ENCODE results near the gene GM2A.
"Not testable (repeated sequence)": the region's sequence is repeated elsewhere in the genome, so short reads cannot be mapped to it uniquely, and the experiment has no call there.

GM2A gene

DNA sequence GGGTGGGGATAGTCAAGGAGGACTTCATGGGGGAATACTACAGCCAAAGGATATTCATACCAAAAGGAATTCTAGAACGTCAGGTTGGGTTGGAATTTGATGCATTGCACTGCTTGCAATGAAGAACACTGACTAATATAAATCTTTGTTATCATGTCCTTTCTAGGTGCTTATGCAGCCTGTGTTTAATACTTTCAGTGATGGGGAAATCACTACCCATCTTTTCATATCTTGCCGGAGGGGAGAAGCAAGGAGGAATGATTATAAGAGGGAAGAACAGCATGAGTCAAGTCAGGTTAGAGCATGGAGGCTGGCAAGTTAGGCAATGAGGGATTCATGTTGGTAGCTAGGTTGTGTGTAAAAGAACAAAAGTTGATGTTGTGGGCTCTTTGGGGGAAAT, 24.0 kb upstream of the GM2A start:
- DNase-seq: no peak

DNA sequence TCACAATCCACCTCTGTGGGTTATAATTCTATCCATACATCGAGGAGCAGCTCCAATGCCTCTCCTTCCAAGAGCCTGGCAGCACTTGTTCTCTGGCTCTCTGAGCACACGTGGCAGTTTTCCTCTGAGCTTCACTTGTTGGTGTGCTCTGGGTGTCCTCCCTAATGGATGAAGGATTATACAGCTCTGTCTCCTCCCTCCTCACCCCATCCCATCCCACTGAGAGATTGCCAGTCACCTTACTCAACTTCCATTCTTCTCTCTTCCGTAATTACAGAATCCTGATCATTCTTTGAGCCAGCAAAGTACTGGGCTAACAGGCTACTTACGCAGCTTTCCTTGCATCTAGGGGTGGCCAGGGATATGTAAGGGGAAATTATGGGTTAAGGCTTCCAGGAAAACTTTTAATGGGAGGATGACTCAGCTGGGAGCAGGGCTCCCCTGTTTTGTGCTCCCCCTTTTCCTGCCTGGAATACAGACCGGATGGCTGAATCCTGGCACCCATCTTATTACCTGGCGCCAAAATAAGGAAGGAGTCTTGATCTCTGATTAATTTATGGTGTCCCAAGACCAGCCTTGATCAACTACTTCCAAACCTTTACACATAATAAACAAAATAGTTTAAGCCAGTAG, 22.8 kb upstream of the GM2A start:
- no peak for DNase-seq

DNA sequence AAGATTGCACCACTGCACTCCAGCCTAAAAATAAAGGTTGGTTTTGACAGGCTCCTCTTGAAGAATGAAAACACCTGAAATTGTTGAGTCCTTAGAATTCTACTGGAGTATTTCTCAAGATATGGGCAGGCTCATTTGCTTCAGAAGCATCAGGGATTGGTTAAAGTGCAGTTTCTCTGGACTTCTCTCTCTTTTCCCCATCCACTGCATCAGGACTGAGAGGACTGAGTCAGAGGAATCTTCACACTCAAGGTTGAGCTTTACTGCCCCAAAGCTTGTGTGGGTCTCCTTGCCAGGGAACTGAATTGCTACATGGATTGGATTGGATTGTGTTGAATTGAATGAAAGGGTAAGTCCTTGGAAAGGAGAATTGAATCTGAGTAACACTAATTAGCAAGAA, 21.6 kb upstream of the GM2A start:
- no peak for DNase-seq

DNA sequence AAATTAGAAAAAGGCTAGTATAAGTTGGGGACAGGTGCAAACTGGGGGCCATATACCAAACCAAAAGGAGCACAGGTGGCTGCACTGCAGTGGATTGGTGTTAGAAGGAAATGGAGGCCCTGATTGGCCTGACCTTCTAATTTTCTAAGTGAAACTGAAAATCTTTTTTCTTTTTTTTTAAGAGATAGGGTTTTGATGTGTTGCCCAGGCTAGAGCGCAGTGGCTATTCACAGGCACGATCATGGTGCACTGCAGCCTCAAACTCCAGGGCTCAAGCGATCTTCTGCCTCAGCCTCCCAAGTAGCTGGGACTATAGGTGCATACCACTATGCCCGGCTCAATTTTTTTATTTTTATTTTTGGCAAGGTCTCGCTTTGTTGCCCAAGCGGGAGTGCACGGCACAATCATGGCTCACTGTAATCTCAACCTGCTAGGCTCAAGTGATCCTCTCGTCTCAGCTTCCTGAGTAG, 19.3 kb upstream of the GM2A start:
- DNase-seq: no peak

DNA sequence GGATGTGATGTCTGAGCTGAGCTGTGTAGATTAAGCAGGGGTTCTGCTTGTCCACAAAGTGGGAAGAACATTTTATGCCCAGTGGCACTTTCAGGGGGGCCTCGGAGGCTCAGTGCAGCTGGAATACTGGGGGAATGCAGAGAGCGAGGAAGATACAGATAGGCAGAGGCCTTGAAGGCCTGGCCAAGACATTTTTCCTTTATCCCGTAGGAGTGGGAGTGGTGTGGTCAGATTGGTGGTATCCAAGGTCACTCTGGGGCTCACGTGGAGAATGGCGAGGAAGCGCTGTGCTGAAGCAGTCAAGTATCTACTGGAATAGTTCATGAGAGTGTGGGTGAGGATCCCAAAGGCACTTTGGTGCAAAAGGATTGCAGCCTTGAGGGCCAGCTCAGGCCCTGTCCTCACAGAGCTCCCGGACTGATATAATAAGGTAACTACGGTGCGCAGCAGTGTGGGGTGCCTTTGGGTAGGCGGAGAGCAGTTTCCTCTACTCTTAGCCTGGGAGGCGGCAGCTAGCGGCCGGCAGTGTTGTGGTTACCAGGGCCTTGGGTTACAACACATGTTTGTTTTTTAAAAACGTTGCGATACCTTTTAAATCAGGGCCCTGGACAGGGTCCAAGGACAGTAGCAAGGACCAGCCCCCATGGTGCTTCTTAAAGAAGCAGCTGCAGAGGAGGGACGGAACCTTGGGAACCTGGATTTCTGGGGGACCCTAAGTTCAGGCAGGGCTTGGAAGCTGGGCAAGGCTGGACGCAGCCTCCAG, 18.3 kb upstream of the GM2A start:
- no peak for DNase-seq

DNA sequence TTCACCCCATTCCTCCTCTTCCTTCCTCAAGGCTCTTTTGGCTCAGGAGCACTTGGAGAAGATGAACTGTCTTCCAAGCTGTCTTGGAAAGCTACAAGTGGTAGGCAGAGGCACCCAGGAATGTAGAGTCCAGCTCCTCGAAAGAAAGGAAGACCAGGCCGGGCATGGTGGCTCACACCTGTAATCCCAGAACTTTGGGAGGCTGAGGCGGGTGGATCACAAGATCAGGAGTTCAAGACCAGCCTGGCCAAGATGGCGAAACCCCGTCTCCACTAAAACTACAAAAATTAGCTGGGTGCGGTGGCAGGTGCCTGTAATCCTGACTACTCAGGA, 17.8 kb upstream of the GM2A start:
- DNase-seq: not testable (repeated sequence)

DNA sequence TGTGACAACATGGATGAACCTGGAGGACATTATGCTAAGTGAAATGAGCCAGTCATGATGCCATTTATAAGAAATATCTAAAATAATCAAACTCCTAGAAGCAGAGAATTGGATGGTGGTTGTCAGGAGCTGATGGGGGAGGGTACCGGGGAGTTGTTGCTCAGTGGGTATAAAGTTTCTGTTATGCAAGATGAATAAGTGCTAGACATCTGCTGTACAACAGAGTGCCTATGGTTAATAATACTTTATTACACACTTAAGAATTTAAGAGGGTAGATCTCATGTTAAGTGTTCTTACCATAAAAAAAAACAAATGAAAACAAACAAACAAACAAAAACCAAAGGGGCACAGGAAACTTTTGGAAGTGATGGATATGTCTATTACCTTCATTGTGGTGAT, 16.1 kb upstream of the GM2A start:
- no peak for DNase-seq

DNA sequence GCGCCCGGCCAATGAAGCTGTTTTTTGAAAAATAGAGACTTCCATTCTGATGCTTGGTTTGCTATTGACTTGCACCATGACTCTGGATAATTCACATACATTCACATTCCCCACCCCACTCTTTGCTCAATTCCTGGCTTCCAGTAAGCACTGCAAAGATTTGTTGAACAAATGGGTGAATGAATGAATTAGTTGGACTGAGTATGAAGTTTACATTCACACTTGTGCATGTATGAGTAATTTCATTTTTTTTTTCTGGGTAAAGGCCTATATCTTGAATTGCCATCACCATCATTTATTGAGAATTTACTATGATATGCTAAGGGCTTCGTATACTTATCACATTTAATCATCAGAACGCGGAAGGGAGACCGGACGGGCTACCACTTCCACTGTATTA, 15.3 kb upstream of the GM2A start:
- no peak for DNase-seq

DNA sequence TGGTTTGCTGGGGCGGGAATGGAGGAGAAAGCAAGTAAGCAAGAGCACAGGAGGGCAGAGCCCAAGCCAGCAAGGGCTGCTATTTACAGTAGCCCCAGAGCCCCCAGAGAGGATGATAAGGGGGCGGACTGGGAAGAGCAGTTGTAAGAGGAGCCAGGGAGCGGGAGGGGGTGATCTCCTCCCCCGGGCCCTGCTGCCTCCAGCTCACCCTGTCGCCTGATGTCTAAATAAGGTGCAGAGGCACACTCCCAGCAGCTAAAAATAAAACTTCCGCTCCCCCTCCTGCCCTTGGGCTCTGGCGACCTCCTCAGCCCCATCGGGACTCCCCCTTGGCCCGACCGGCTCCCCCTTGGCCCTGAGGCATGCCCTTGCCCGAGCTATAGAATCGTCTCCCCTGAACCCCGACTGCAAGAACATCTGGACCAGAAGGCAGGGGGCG, 14.7 kb upstream of the GM2A start:
- no peak for DNase-seq

DNA sequence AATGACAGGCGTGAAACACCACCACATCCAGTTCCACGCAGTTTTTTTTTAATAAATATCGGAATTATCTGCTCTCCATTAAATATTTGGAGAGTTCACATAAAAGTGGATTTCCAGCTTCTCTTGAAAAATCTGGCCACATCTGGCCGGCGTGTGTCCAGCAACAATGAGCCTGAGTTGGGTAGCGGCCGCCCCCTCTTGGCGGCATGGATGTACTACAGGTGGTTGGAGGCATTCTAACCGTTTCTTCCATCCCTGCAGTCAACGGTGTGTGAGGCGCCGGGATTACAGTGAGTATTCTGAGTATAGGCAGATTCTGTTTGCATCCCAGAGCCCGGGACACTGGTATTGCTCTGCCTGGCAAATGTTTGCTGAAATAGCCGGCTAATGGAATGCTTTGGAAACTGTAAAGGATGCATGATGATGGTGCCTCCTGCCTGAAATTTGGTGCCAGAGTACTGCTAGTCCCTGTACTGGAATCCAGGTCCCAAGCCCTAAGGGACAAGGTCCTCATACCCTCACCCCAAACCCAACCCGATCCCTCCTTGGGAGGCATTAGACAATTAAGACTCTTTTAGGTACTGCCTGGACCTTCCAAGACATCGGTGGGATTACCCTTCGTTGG, 13.6 kb upstream of the GM2A start:
- DNase-seq: no peak

DNA sequence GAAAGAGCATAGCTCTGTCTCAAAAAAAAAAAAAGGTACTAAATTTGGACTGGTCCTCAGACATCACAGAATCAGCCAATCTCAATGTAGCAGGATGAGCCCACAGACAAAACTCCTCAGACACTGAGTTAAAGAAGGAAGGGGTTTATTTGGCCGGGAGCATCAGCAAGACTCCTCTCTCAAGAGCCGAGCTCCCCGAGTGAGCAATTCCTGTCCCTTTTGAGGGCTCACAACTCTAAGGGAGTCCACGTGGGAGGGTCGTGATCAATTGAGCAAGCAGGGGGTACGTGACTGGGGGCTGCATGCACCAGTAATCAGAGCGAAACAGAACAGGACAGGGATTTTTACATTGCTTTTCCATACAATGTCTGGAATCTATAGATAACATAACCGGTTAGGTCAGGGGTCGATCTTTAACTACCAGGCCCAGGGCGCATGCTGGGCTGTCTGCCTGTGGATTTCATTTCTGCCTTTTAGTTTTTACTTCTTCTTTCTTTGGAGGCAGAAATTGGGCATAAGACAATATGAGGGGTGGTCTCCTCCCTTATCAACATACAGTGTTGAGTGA, 12.6 kb upstream of the GM2A start:
- not testable (repeated sequence) for DNase-seq

DNA sequence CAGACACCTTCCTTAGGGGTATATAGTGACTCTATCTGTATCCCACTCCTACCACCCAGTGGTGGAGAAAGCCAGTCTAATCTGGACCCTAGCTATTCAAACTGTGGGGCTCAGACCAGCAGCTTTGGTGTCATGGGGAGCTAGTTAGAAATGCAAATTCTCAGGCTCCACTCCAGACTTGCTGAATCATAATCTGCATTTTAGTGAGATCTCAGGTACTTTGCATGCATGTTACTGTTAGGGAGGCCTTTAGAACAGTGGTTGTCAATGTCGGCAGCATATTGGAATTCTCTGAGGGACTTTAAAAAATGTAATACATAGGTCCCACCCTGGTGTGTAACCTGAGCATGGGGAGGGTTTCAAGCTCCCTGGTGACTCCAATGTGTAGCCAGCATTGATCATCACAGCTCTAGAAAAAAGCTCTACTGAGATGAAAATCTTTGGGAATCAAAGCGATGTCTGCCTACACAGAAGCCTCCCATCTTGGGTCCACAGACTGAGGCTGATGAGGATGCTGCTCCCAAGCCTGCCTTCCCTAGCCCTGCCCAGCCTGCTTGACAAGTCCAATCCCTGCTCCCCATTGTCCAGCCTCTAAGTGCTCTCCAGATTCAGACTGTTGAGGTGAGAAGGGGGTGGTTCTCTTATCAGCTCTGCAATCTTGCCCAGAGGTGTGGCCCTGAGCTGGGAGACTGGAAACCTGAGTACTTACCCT, 11.9 kb upstream of the GM2A start:
- DNase-seq: no peak

DNA sequence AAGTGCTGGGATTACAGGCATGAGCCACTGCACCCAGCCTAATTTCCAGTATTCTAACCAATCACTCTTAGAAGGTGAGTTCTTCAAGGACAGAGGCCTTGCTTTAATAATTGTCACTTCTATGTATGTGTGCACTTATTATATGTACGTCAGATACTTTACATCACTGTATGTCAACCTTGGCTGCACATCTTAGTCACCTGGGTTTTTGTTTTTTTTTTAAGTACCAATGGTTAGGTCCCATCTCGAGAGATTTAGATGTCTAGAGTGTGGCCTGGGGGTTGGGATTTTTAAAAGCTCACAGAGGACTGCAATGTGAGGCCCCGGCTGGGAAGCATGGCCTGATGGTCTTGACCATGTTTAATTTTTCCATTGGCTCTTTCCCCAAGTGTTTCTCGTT, 9.9 kb upstream of the GM2A start:
- no peak for DNase-seq

DNA sequence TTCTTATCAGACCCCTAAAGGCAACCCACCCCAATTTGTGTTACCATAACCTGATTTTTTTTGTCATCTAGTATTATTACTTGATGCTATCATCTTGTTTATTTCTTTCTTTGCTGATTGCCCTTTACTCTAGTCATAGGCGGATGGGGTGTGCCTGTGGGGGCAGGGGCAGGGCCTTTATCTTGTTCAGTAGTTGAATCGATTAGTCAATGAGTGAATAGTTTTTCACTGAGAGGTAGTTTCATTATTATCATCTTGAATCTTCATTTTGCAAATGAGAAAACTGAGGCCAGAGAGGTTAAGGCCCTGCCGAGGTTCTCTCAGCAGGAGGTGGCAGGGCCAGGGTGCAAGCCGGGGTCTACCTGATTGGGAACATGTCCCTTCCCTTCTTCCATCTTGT, 9.4 kb upstream of the GM2A start:
- DNase-seq: no peak

DNA sequence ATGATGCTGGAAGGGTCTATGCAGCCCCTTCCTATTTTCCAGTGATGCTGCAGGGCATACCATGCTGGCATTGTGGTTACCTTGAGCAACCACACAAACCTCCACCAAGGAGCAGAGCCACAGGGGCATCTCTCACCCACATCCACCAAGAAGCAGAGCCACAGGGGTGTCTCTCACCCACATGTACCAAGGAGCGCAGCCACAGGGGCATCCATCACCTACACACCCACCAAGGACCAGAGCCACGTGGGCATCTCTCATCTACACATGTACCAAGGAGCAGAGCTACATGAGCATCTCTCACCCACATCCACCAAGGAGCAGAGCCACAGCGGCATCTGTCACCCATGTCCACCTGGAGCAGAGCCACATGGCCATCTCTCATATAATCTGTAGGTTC, 8.8 kb upstream of the GM2A start:
- DNase-seq: no peak

DNA sequence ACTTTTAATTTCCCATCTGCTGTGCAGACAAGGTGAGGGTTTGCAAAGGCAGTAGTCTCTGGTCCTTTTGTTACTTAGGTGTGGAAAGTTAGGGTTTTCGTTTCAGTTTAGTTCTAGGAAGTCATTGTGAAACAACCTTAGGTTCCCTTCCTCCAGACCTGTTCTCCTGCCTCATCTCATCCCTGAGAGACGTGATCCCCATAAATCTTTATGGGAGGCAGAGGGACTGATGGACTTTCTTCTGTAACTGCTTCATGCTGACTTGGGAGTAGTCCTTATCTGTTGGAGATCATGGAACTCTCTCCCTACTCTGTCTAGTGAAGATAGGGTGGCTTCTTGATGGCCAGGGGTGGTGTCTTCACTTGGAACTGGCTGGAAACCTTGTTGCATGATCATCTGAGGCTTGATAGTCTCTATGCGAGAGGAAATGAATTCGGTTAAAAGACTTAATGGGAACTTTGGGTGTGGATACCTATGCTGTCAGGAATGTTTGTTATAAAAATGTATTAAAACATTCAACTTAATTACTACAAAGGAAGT, 7.2 kb upstream of the GM2A start:
- DNase-seq: no peak

DNA sequence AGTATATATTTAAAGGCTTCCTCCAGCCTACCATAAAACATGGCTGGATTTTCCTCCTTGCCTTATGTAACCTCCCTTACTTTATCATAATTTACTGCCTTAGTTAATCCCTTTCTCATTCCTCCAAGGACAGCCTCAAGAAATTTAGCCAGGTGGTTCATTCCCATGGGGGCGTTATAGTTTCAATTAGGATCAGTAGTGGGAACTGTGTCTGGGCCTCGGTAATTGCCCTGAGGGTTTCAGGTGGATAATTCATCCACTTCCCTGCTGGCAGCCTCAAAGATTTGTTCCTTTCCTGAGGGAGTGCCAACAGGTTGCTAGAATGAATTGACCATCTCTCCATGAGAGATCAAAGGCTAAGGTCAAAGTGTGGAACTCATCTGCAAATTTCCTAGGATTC, 4.3 kb upstream of the GM2A start:
- DNase-seq: no peak

DNA sequence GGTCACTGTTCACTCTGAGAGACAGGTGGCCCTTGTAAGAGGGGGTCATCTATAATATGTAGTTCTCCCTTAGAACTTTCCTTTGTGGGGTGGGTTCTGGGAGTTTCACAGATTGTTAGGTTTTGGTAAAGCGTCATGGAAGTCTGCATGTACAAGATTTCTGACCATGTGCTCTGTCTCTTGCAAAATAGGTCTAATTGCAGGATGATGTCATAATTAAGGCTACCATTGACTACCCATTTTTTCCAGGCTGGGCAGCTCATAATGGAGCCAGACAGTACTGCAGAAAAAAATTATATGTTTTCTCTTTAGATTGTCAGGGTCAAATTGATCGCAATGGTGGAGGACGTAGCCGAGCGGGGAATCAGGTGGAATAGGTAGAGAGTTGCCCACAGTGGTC, 3.7 kb upstream of the GM2A start:
- DNase-seq: no peak

DNA sequence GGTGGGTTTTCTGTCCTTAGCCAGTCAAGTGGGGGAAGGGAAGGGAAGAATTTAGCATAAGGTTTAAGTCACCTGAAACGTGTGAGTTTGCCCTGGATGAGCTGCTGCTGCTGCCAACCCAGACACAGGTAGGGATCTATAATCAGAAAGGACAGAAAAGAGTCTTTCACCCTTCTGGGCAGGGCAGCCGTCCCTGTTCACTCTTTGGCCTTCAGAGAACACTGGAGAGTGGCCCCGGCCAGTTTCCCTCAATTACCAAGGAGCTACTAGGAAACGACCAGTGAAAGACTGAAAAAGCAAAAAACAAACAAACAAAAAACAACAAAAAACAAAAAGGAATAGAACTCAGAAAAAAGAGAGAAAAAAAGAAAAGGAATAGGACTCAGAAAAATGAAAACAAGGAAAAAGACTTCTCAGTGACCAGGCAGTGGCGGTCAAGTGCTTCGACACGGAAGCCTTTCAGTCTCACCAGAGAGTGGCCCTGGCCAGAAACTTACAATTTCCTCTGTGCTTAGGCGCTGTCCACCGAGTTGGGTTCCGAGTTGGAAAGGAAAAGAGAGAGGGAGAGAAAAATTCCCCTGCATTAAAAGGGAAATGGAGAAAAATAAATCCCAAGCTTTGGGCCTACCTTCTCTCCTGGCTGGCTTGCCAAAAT, 2.5 kb upstream of the GM2A start:
- DNase-seq: no peak

DNA sequence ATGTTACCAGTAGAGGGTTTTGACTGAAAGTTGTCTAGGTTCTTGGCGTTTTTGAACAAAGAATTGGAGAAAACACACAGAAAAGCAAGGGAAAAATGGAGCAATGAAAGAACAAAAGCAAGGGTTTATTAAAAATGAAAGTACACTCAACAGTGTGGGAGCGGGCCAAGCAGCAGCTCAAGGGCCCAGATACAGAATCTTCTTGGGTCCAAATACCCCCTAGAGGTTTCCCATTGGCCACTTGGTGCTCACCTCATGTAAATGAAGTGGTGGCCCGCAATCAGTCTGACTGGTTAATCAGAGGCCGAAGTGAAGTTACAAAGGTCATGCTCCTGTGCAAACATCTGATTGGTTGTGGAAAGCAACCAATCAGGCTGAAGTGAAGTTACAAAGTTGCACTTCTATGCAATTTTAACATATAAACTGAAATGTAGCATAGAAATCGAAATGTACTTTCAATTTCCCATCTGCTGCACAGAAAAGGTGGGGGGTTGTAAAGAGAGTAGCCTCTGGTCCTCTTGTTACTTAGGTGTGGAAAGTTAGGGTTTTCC, 1.9 kb upstream of the GM2A start:
- no peak for DNase-seq

DNA sequence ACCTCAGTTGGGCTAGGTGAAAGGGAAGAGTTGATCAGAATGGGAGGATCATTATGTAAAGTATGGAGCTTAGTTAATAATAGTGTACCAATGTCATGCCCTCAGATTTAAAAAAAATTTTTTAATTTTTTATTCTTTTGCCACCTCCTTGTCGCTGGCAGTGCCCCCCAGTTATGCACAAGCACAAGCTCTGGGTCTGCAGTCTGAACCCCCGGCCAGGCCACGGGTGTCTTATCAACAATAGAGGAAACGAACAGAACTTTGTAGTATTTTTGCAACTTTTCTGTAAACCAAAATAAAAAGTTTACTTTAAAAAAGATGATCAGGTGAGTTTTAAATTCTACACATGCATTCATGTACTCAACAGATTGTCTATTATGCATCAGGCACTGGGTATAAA, 1.4 kb upstream of the GM2A start:
- no peak for DNase-seq

DNA sequence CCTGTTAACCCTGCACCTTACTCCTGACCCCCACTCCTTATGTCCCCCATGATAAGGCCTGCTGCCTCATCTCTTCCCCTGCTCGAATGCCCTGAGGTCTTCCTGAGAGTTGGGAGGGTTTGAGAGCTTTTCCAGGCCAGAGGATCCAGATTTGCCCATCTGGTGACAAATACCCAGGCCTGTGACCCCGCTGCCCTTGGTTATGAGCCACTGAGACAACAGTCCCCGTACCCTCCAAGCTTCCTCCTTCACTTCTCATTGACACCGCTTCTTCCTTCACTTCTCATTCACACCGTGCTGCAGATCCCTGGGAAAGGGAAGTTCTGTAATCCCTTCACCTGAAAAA, 593 bp downstream of the GM2A start:
- no peak for DNase-seq

Data from DMS153 (cell line).